Colonic mucosa (tissue), 4 donors: Measurements from ENCODE around the gene MDFI. TPM values are rescaled to one million over a fixed set of nuclear protein-coding genes. Genes with fewer than 3 reads are reported as not detected.

Experiments used
- DNase-seq: peaks from one replicate; pipeline ENCODE4 v3.0.0-alpha.2; 2020
- H3K27ac ChIP-seq: fragments of 200-600 bp; one replicate; pipeline ENCODE4 v1.8.0; 2021
- H3K27me3 ChIP-seq: fragments of 200-600 bp; one replicate; pipeline ENCODE4 v1.8.0; 2021
- H3K36me3 ChIP-seq: fragments of 200-600 bp; one replicate; pipeline ENCODE4 v1.8.0; 2021
- H3K4me1 ChIP-seq: fragments of 200-600 bp; one replicate; pipeline ENCODE4 v1.8.0; 2021; ENCODE audit warnings: mild to moderate bottlenecking
- H3K4me3 ChIP-seq: fragments of 200-600 bp; one replicate; pipeline ENCODE4 v1.8.0; 2021
- H3K9ac ChIP-seq, 2 donors: one replicate each; pipeline ENCODE4 v1.7.0; 2013; ENCODE audit warnings: control low read depth in 2 of 2, low read depth in 2 of 2, low read length in 2 of 2
- H3K9me3 ChIP-seq: fragments of 200-600 bp; one replicate; pipeline ENCODE4 v1.8.0; 2021
- intact Hi-C: fragments of 100-400 bp; cut with DNase I; formaldehyde crosslinking; loops from one replicate; pipeline ENCODE4 v1.14.1; 2022
- total RNA-seq, 2 donors: library from RNA; stranded (reverse); fragmentation: NEBNext Ultra II Directional in 1 of 2; extraction: Animal tissue kit (Norgen Biotek cat#: 25700) in 1 of 2; gene quantifications; one replicate each; pipeline ENCODE4 v1.2.1, GENCODE V29; 2021
- TF ChIP-seq, protein P1 (sequence below): fragments of 200-600 bp; IDR thresholded peaks from one replicate; pipeline ENCODE4 v1.8.0; 2022; ENCODE audit warnings: antibody characterized with exemption, mild to moderate bottlenecking
- donor health status: healthy.
- donor health status: DM: no; HTN: no; CAD: no.
- donor health status: DM: no; HTN: no; CAD: no.

Gene MDFI
- total RNA-seq, 2 donors from 2014 or later: 1.1 to 1.9 TPM

DNA sequence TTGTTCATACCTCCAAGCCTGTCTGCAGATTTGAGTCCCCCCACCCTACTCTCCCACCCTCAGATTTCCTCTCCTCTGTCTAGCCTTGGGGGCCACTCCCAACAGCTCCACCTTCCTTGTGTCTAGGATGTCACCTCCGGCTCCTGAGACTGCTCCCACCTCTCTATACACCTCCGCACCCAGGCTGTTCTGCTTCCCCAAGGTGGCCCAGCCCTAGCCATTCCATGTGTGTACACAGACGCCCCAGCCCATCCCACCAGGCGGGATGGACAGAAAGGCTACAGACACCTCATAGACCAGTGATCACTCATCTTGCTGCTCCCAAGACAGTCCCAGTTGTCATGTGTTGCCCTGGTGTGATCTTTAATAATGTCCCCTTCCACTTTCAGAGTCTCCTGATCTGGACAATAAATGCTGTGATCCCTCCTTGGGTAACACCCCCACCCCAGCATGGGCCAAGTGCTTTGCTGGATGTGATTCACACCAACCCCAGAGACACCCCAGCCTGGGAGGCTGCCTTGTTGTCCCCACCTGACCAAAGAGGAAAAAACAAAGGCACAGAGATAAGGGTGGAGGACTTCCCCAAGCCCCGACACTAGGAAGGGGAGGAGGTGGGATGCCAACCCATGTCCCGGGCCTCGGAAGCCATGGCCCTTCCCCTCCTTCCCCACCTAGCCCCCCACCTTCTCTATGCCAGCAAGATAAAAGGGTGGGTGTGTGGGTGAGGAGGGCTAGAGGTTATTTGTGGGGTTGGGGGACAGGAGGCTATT, 36.1 kb downstream of the MDFI start:
- intact Hi-C loops: no loop called here
- Histone ChIP-seq H3K9me3 (no peaks in the 10 kb centered on the region), H3K9ac (no peak overlapping the region), H3K4me3 (no peak overlapping the region), H3K4me1 (no peaks in the 10 kb centered on the region), H3K27ac (no peak overlapping the region), H3K27me3 (no peaks in the 10 kb centered on the region), H3K36me3 (no peaks in the 10 kb centered on the region)
- TF ChIP-seq, protein P1, sequence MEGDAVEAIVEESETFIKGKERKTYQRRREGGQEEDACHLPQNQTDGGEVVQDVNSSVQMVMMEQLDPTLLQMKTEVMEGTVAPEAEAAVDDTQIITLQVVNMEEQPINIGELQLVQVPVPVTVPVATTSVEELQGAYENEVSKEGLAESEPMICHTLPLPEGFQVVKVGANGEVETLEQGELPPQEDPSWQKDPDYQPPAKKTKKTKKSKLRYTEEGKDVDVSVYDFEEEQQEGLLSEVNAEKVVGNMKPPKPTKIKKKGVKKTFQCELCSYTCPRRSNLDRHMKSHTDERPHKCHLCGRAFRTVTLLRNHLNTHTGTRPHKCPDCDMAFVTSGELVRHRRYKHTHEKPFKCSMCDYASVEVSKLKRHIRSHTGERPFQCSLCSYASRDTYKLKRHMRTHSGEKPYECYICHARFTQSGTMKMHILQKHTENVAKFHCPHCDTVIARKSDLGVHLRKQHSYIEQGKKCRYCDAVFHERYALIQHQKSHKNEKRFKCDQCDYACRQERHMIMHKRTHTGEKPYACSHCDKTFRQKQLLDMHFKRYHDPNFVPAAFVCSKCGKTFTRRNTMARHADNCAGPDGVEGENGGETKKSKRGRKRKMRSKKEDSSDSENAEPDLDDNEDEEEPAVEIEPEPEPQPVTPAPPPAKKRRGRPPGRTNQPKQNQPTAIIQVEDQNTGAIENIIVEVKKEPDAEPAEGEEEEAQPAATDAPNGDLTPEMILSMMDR: no peak
- no peak for DNase-seq

DNA sequence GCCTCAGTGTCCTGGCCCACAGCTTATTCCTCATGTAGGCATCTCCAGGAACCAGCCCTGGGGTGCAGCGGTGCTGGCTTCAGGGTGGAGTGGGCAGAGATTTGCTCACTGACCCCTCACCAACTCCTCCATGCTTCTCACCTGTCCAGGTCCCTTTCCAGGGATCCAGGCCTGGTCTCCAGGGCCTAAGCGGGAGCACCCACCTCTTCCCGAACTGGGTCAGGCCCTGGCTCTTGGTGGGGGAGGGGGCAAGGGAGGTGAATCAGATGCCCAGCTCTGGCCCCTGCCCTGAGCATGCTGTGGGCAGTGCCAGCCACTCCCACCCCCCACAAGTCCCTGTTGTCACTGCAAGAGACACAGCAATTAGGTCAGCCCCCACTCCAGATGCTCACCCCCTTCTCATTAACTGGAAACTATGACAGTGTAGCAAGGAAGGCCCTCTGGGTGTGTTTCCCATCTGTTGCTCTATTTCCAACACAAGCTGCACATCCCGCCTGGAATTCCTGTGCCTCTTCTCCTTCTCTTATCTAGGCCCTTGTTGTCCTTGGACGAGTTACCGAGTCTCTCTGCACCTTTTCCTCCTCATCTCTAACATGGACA, 37.0 kb downstream of the MDFI start:
- H3K9me3 ChIP-seq: no peaks in the 10 kb centered on the region
- no peaks in the 10 kb centered on the region for H3K27me3 ChIP-seq
- H3K9ac ChIP-seq: no peak overlapping the region
- DNase-seq: no peak
- no peak overlapping the region for H3K27ac ChIP-seq
- no peaks in the 10 kb centered on the region for H3K4me1 ChIP-seq
- intact Hi-C loops: no loop called here
- TF ChIP-seq, protein P1: no peak
- no peaks in the 10 kb centered on the region for H3K36me3 ChIP-seq
- H3K4me3 ChIP-seq: no peak overlapping the region

DNA sequence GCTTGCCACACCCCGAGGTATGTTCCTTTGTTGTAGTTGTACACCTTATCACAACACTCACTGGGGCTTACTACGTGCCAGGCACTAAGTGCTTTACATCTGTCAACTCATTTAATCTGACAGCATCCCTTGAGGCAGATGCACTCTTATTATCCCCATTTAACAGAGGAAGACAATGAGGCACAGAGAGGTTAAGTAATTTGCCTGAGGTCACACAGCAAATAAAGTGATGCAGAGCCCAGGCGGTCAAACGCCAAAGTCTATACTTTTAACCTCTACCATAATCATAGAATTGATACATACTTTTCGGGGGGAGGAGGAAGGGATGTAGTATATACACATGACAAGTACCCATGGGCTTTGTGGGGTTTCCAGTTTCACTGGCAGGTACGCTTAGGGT, 37.7 kb downstream of the MDFI start:
- H3K27ac ChIP-seq: no peak overlapping the region
- H3K9ac ChIP-seq: no peak overlapping the region
- no peaks in the 10 kb centered on the region for H3K9me3 ChIP-seq
- DNase-seq: no peak
- no peaks in the 10 kb centered on the region for H3K27me3 ChIP-seq
- intact Hi-C loops: no loop called here
- H3K36me3 ChIP-seq: no peaks in the 10 kb centered on the region
- TF ChIP-seq, protein P1: no peak
- no peaks in the 10 kb centered on the region for H3K4me1 ChIP-seq
- H3K4me3 ChIP-seq: no peak overlapping the region

DNA sequence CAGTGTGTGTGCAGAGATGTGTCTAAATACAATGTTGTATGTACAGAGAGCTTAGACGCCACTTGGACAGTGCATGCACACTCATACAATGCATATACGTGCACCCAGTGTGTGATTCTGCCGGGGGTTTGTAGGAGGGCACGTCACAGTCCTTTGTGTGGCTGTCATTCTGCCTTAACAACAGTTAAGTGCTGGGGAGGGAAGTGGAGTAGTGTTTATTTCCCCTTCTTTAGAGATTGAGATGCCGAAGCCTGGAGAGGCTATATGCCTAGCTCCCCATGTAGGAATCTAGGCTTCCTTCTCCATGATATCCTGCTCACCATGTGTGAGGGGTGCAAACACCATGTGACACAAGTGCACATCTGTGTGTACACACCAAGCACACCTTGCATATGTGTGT, 38.2 kb downstream of the MDFI start:
- no peak overlapping the region for H3K4me3 ChIP-seq
- no peaks in the 10 kb centered on the region for H3K36me3 ChIP-seq
- no peaks in the 10 kb centered on the region for H3K9me3 ChIP-seq
- H3K4me1 ChIP-seq: no peaks in the 10 kb centered on the region
- TF ChIP-seq, protein P1: no peak
- no peaks in the 10 kb centered on the region for H3K27me3 ChIP-seq
- H3K27ac ChIP-seq: no peak overlapping the region
- intact Hi-C loops: no loop called here
- DNase-seq: no peak
- no peak overlapping the region for H3K9ac ChIP-seq

DNA sequence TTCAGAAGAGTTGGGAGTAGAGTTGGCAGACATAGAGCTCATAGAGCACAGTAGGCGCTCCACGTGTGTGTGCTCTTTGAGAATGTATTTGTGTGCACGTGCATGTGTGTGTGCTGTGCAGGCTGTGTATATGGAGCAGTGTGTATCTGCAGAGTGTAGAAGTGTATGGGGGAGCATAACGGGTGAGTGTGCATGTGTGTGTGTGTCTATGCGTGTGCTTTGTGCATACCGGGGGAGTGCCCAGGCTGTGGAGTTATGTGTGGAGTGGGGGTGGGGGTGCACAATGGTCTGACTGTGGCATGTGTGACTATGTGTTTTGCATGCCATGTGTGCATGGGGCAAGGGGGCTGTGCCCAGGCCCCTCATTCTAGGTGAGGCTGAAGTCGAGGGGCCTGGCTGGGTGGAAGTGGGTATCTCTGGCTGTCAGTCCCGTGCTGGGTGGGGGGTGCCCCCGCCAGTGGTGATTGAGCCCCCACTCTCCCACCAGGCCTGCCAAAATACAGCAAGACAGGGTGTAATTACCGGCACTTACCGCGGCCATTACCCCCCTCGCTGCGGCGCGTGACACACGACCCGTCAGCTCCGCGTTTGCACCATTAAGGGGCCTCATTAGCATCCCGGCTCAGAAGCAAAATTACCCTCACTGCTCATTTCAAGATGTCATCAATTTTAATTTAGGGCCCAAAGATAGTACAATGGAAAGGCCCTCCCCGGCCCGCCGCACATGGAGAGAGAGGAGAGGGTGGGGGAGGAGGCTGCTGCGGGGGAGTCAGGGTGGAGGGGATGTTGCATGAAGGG, 39.1 kb downstream of the MDFI start:
- Histone ChIP-seq H3K9ac (no peak overlapping the region), H3K36me3 (no peaks in the 10 kb centered on the region), H3K27me3 (no peaks in the 10 kb centered on the region), H3K4me1 (no peaks in the 10 kb centered on the region), H3K9me3 (no peaks in the 10 kb centered on the region), H3K4me3 (no peak overlapping the region), H3K27ac (no peak overlapping the region)
- intact Hi-C loops: no loop called here
- TF ChIP-seq, protein P1: no peak
- DNase-seq: no peak
